Naive thymus-derived CD8-positive, alpha-beta T cell (primary cell): ENCODE results near the gene MVB12B. TPM values are rescaled to one million over a fixed set of nuclear protein-coding genes. Genes with fewer than 3 reads are reported as not detected.
A peak's percentile ranks its signal among the peaks of the same experiment; 100 is the strongest.
"Not testable (repeated sequence)": the region's sequence is repeated elsewhere in the genome, so short reads cannot be mapped to it uniquely, and the experiment has no call there.

Experiments used
- ATAC-seq, 2 donors: fragments of 150-1000 bp; cut with Tn5 transposase in 1 of 2; sonication (Bioruptor Pico), chemical (Tn5 transposase) in 1 of 2; 1 replicate in 1 of 2; 2 replicates in 1 of 2; pipeline ENCODE4 v1.10.0; 2021; ENCODE audit warnings: mild to moderate bottlenecking in 2 of 2, moderate library complexity in 2 of 2
- POLR2A ChIA-PET: fragments of 350-600 bp; sonication (Branson Sonifier 250); formaldehyde crosslinking; loops from one replicate; lab custom pipeline; 2021; ENCODE audit warnings: antibody characterized with exemption; lab: Charles Lee
- DNase-seq, 10 donors: peaks; one replicate each; pipeline versions ENCODE4 v3.0.0 to v3.0.0-alpha.2; 2020 to 2022
- H3K27ac Mint-ChIP-seq, 10 donors: one replicate each; pipeline ENCODE4 v1.8.0; 2020 to 2022; ENCODE audit warnings: mild to moderate bottlenecking in 10 of 10, mixed read lengths in 10 of 10, moderate library complexity in 4 of 10, inconsistent platforms in 1 of 10
- H3K27me3 Mint-ChIP-seq, 5 donors: one replicate each; pipeline ENCODE4 v1.8.0; 2021 to 2022; ENCODE audit warnings: mixed read lengths in 5 of 5
- H3K36me3 Mint-ChIP-seq, 3 donors: one replicate each; pipeline ENCODE4 v1.8.0; 2020 to 2022; ENCODE audit warnings: mixed read lengths in 3 of 3, mild to moderate bottlenecking in 2 of 3, inconsistent platforms in 1 of 3
- H3K4me1 Mint-ChIP-seq, 4 donors: one replicate each; pipeline ENCODE4 v1.8.0; 2021 to 2022; ENCODE audit warnings: mixed read lengths in 4 of 4
- H3K4me3 Mint-ChIP-seq, 10 donors: one replicate each; pipeline ENCODE4 v1.8.0; 2020 to 2022; ENCODE audit warnings: mild to moderate bottlenecking in 10 of 10, mixed read lengths in 10 of 10, moderate library complexity in 6 of 10, inconsistent platforms in 1 of 10
- H3K9me3 Mint-ChIP-seq, 9 donors: one replicate each; pipeline ENCODE4 v1.8.0; 2020 to 2022; ENCODE audit warnings: mixed read lengths in 9 of 9, mild to moderate bottlenecking in 3 of 9, inconsistent platforms in 1 of 9, moderate library complexity in 1 of 9
- polyA plus RNA-seq, 3 donors: library from polyadenylated mRNA; unstranded; fragments of 300-500 nt; fragmentation: Illumina TruSeq; gene quantifications; one replicate each; pipeline ENCODE4 v1.2.3, GENCODE V29; 2021
- total RNA-seq, 8 experiments: library from RNA in 2 of 8; stranded (reverse) in 2 of 8; gene quantifications; one replicate each; pipeline ENCODE4 v1.2.3 and lab custom pipeline; 2021 to 2026

Gene MVB12B
- total and polyA plus RNA-seq, 5 experiments from 2014 or later, result 7.2 to 28.6 (median 12.5) TPM

- POLR2A ChIA-PET, result interaction anchor here (0.9 to 5.5 kb wide), 5 partner anchors 21 to 141 kb away, joined by 3 to 25 read pairs (median 3); partner anchors contain the start of gene MVB12B
- H3K27me3 Mint-ChIP-seq, result no peaks in the 10 kb centered on the region
- H3K36me3 Mint-ChIP-seq, result peaks cover 0 to 2% (median 0%) of the 10 kb centered on the region in 3 donors
- no peaks in the 10 kb centered on the region for H3K9me3 Mint-ChIP-seq
- H3K27ac Mint-ChIP-seq, result peak overlapping the region; percentile 16 to 95 (median 92)
- no peak for DNase-seq
- ATAC-seq, result no peak
- peak overlapping the region in 7 of 10 donors; percentile 15 to 85 (median 70) for H3K4me3 Mint-ChIP-seq
- H3K4me1 Mint-ChIP-seq, result peaks cover 46 to 86% (median 73%) of the 10 kb centered on the region in 4 donors
These were observed 141.7 kb downstream of the MVB12B start for GRCh38 chr9:126468141-126468825.

GRCh38 chr9:126470241-126470993 lies 143.8 kb downstream of the MVB12B start:
- ATAC-seq (peak in 1 of 2 donors; percentile 23), DNase-seq (no peak)
- Mint-ChIP-seq H3K36me3 (peaks cover 0 to 4% (median 2%) of the 10 kb centered on the region in 3 donors), H3K4me1 (peaks cover 55 to 93% (median 87%) of the 10 kb centered on the region in 4 donors), H3K27ac (peak overlapping the region; percentile 87 to 96 (median 95)), H3K9me3 (no peaks in the 10 kb centered on the region), H3K27me3 (no peaks in the 10 kb centered on the region), H3K4me3 (peak overlapping the region; percentile 66 to 86 (median 80))
- POLR2A ChIA-PET, result interaction anchor here (0.5 to 5.5 kb wide), 14 partner anchors 17 to 1558 kb away, joined by 3 to 25 read pairs (median 3); partner anchors contain the start of gene MVB12B

- peak; percentile 75 to 76 for ATAC-seq
- Mint-ChIP-seq H3K4me1 (peaks cover 59 to 93% (median 90%) of the 10 kb centered on the region in 4 donors), H3K36me3 (peaks cover 0 to 4% (median 2%) of the 10 kb centered on the region in 3 donors), H3K27ac (peak overlapping the region; percentile 87 to 96 (median 95)), H3K9me3 (no peaks in the 10 kb centered on the region), H3K4me3 (peak overlapping the region; percentile 66 to 86 (median 80)), H3K27me3 (no peaks in the 10 kb centered on the region)
- POLR2A ChIA-PET, result interaction anchor here (0.8 to 5.5 kb wide), 12 partner anchors 16 to 153 kb away, joined by 3 to 25 read pairs (median 3); partner anchors contain the start of gene MVB12B
- peak; percentile 20 to 82 (median 72) for DNase-seq
These were observed 144.5 kb downstream of the MVB12B start for GRCh38 chr9:126471084-126471624.

- H3K4me3 Mint-ChIP-seq, result peak overlapping the region in 9 of 10 donors; percentile 70 to 86 (median 81)
- H3K27me3 Mint-ChIP-seq, result no peaks in the 10 kb centered on the region
- peaks cover 2 to 6% (median 4%) of the 10 kb centered on the region in 3 donors for H3K36me3 Mint-ChIP-seq
- H3K27ac Mint-ChIP-seq, result peak overlapping the region; percentile 74 to 96 (median 95)
- ATAC-seq (no peak), DNase-seq (peak in 1 of 10 donors; percentile 21)
- peaks cover 63 to 98% (median 88%) of the 10 kb centered on the region in 4 donors for H3K4me1 Mint-ChIP-seq
- POLR2A ChIA-PET, result interaction anchor here (0.7 to 5.5 kb wide), 11 partner anchors 10 to 155 kb away, joined by 3 to 25 read pairs (median 3); partner anchors contain the start of gene MVB12B
- H3K9me3 Mint-ChIP-seq, result peaks cover 0 to 2% (median 0%) of the 10 kb centered on the region in 9 donors
These were observed 145.7 kb downstream of the MVB12B start for GRCh38 chr9:126472198-126472947.

- POLR2A ChIA-PET, result interaction anchor here (0.6 to 5.5 kb wide), 9 partner anchors 10 to 155 kb away, joined by 3 to 25 read pairs (median 3); partner anchors contain the start of gene MVB12B
- Mint-ChIP-seq H3K27ac (peak overlapping the region in 9 of 10 donors; percentile 51 to 95 (median 86)), H3K27me3 (no peaks in the 10 kb centered on the region), H3K4me3 (peak overlapping the region in 6 of 10 donors; percentile 39 to 85 (median 75)), H3K4me1 (peaks cover 62 to 98% (median 82%) of the 10 kb centered on the region in 4 donors), H3K9me3 (peaks cover 0 to 2% (median 0%) of the 10 kb centered on the region in 9 donors), H3K36me3 (peaks cover 2 to 9% (median 4%) of the 10 kb centered on the region in 3 donors)
- DNase-seq (no peak), ATAC-seq (no peak)
These were observed 146.3 kb downstream of the MVB12B start for GRCh38 chr9:126472948-126473298.

GRCh38 chr9:126474206-126474765 lies 147.7 kb downstream of the MVB12B start:
- H3K4me1 Mint-ChIP-seq, result peaks cover 56 to 98% (median 76%) of the 10 kb centered on the region in 4 donors
- peak overlapping the region in 2 of 10 donors; percentile 8 to 70 for H3K4me3 Mint-ChIP-seq
- POLR2A ChIA-PET, result interaction anchor here (0.8 to 5.5 kb wide), 4 partner anchors 16 to 147 kb away, joined by 3 to 25 read pairs (median 5); partner anchors contain the start of gene MVB12B
- H3K27ac Mint-ChIP-seq, result peak overlapping the region in 8 of 10 donors; percentile 11 to 55 (median 48)
- ATAC-seq (no peak), DNase-seq (no peak)
- H3K36me3 Mint-ChIP-seq, result peaks cover 2 to 13% (median 4%) of the 10 kb centered on the region in 3 donors
- peaks cover 0 to 2% (median 0%) of the 10 kb centered on the region in 9 donors for H3K9me3 Mint-ChIP-seq
- no peaks in the 10 kb centered on the region for H3K27me3 Mint-ChIP-seq

- peaks cover 4 to 20% (median 8%) of the 10 kb centered on the region in 3 donors for H3K36me3 Mint-ChIP-seq
- peaks cover 0 to 2% (median 0%) of the 10 kb centered on the region in 9 donors for H3K9me3 Mint-ChIP-seq
- H3K27me3 Mint-ChIP-seq, result no peaks in the 10 kb centered on the region
- H3K4me3 Mint-ChIP-seq, result peak overlapping the region in 2 of 10 donors; percentile 2 to 8
- no peak for DNase-seq
- H3K27ac Mint-ChIP-seq, result peak overlapping the region in 7 of 10 donors; percentile 5 to 55 (median 39)
- H3K4me1 Mint-ChIP-seq, result peaks cover 52 to 97% (median 72%) of the 10 kb centered on the region in 4 donors
- POLR2A ChIA-PET, result interaction anchor here (0.6 to 1.8 kb wide), 3 partner anchors 15 to 726 kb away, joined by 3 to 7 read pairs (median 6); no protein-coding TSS in a partner anchor
- ATAC-seq, result no peak
These were observed 148.3 kb downstream of the MVB12B start for GRCh38 chr9:126474786-126475485.

GRCh38 chr9:126475933-126476555 lies 149.4 kb downstream of the MVB12B start:
- peaks cover 51 to 93% (median 65%) of the 10 kb centered on the region in 4 donors for H3K4me1 Mint-ChIP-seq
- H3K27ac Mint-ChIP-seq, result peak overlapping the region in 4 of 10 donors; percentile 14 to 80 (median 44)
- H3K36me3 Mint-ChIP-seq, result peaks cover 4 to 24% (median 10%) of the 10 kb centered on the region in 3 donors
- ATAC-seq (no peak), DNase-seq (no peak)
- H3K4me3 Mint-ChIP-seq, result no peak overlapping the region
- H3K9me3 Mint-ChIP-seq, result peaks cover 0 to 2% (median 0%) of the 10 kb centered on the region in 9 donors
- POLR2A ChIA-PET, result no interaction called here
- no peaks in the 10 kb centered on the region for H3K27me3 Mint-ChIP-seq

GRCh38 chr9:126477432-126477831 lies 150.8 kb downstream of the MVB12B start:
- not testable (repeated sequence) for H3K4me3 Mint-ChIP-seq, H3K9me3 Mint-ChIP-seq, H3K27me3 Mint-ChIP-seq, ATAC-seq, DNase-seq
- Mint-ChIP-seq H3K27ac (peak overlapping the region in 2 of 10 donors; percentile 57 to 71), H3K4me1 (peaks cover 42 to 86% (median 55%) of the 10 kb centered on the region in 4 donors), H3K36me3 (peaks cover 4 to 26% (median 13%) of the 10 kb centered on the region in 3 donors)
- POLR2A ChIA-PET, result interaction anchor here (1.0 kb wide), 1 partner anchor 16 kb away, joined by 3 read pairs; no protein-coding TSS in a partner anchor
